Upper lobe of left lung (tissue), 4 donors: ENCODE measurements around the gene ASH1L.
"Not testable (repeated sequence)": the region's sequence is repeated elsewhere in the genome, so short reads cannot be mapped to it uniquely, and the experiment has no call there.

Experiments
- EP300 ChIP-seq, 4 donors: sonication (generic); formaldehyde crosslinking; IDR thresholded peaks; one replicate each; pipeline ENCODE4 v1.5.1; 2017; ENCODE audit warnings: antibody characterized with exemption in 4 of 4, control low read depth in 2 of 4
- POLR2A ChIP-seq, 4 donors: fragments of 450-650 bp; IDR thresholded peaks; one replicate each; pipeline ENCODE4 v1.5.1; 2016 to 2017; ENCODE audit warnings: antibody characterized with exemption in 4 of 4, mild to moderate bottlenecking in 2 of 4
- POLR2AphosphoS5 ChIP-seq, 2 donors: sonication (generic); formaldehyde crosslinking; IDR thresholded peaks; one replicate each; pipeline ENCODE4 v1.5.1; 2017; ENCODE audit warnings: antibody characterized with exemption in 2 of 2
- TF ChIP-seq, protein P1 (sequence below), 6 experiments: fragments of 450-650 bp in 4 of 6; fragments of 200-600 bp in 2 of 6; sonication (generic) in 2 of 6; IDR thresholded peaks; one replicate each; pipeline ENCODE4 v1.5.1; 2016 to 2019; ENCODE audit warnings: antibody characterized with exemption in 6 of 6

DNA sequence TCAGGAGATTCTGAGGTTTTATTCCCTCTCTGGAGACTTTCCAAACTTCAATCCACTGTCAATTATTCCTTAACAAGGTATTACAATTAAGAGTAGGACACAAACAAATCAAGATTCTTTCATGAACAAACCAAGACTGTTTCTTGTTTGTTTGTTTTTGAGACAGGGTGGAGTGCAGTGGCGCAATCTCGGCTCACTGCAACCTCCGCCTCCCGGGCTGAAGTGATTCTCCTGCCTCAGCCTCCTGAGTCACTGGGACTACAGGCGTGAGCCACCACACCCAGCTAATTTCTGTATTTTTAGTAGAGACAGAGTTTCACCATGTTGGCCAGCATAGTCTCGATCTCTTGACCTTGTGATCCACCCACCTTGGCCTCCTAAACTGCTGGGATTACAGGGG is 51.2 kb downstream of the ASH1L start:
- TF ChIP-seq, protein P1, sequence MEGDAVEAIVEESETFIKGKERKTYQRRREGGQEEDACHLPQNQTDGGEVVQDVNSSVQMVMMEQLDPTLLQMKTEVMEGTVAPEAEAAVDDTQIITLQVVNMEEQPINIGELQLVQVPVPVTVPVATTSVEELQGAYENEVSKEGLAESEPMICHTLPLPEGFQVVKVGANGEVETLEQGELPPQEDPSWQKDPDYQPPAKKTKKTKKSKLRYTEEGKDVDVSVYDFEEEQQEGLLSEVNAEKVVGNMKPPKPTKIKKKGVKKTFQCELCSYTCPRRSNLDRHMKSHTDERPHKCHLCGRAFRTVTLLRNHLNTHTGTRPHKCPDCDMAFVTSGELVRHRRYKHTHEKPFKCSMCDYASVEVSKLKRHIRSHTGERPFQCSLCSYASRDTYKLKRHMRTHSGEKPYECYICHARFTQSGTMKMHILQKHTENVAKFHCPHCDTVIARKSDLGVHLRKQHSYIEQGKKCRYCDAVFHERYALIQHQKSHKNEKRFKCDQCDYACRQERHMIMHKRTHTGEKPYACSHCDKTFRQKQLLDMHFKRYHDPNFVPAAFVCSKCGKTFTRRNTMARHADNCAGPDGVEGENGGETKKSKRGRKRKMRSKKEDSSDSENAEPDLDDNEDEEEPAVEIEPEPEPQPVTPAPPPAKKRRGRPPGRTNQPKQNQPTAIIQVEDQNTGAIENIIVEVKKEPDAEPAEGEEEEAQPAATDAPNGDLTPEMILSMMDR (IDR thresholded peaks at IDR 0.05) = not testable (repeated sequence)
- TF ChIP-seq POLR2A, POLR2AphosphoS5, EP300 (IDR thresholded peaks at IDR 0.05): not testable (repeated sequence)
